Mesothelial cell of epicardium (in vitro differentiated cells): ENCODE data around the gene INTS7. TPM values are rescaled to one million over a fixed set of nuclear protein-coding genes. Genes with fewer than 3 reads are reported as not detected.
"Not testable (repeated sequence)": the region's sequence is repeated elsewhere in the genome, so short reads cannot be mapped to it uniquely, and the experiment has no call there.

Source experiments
- DNase-seq, 2 experiments: peaks; one replicate each; pipeline ENCODE4 v3.0.0; 2021; ENCODE audit warnings: low spot score in 2 of 2; ENCODE audit not compliant: unreplicated experiment in 2 of 2
- H3K27ac Mint-ChIP-seq: 2 replicates; pipeline ENCODE4 v1.8.0; 2021; ENCODE audit warnings: mixed read lengths
- H3K27me3 Mint-ChIP-seq: 2 replicates; pipeline ENCODE4 v1.8.0; 2021; ENCODE audit warnings: low read depth, mixed read lengths
- H3K36me3 Mint-ChIP-seq: 2 replicates; pipeline ENCODE4 v1.8.0; 2021; ENCODE audit warnings: mixed read lengths
- H3K4me1 Mint-ChIP-seq: 2 replicates; pipeline ENCODE4 v1.8.0; 2021; ENCODE audit warnings: mixed read lengths
- H3K4me3 Mint-ChIP-seq: 2 replicates; pipeline ENCODE4 v1.8.0; 2021; ENCODE audit warnings: mild to moderate bottlenecking, moderate library complexity, mixed read lengths
- H3K9me3 Mint-ChIP-seq: 2 replicates; pipeline ENCODE4 v1.8.0; 2021; ENCODE audit warnings: mixed read lengths
- CTCF ChIP-seq: fragments of 200-600 bp; sonication (generic); IDR thresholded peaks from one replicate; pipeline ENCODE4 v1.5.0; 2021; ENCODE audit warnings: antibody characterized with exemption; ENCODE audit not compliant: unreplicated experiment
- total RNA-seq: library from RNA; stranded (reverse); gene quantifications from 3 replicates; pipeline ENCODE4 v1.2.1, GENCODE V29; 2021

Gene INTS7
- total RNA-seq, 1 donor from 2014 or later = 16.5 TPM

DNA sequence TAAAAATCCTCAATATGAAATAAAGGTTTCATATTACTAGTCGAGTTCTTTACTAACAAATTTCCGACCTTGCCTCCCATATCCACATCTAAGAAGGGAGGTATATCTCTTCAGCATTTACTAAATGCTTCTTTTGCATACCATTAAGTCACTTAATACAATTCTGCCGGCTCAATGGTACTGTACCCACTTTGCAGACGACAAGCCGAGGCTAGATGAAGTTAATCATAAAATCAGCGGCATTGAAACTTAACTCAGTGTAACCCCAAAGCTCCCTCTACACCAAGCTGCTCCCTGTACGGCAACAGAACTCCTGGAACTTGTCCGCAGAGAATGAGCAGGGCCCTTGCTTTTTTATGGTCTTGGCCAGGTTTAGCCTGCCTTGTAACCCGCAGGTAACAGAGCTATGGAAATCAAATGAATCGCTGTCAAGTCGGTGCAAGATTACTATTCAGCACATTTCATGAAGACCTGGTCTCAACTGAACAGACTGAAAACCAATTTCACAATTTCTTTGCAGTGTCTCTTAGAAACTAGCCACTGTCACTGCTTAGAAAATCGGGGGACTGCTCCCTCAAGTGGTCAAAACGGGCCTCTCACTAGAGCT lies 738 bp downstream of the INTS7 start:
- Mint-ChIP-seq H3K4me1 (peaks cover 44% of the 10 kb centered on the region), H3K27me3 (no peaks in the 10 kb centered on the region), H3K27ac (peak overlapping the region; percentile 99), H3K4me3 (peak overlapping the region; percentile 99), H3K36me3 (peaks cover 5% of the 10 kb centered on the region), H3K9me3 (no peaks in the 10 kb centered on the region)
- no peak for TF ChIP-seq CTCF
- DNase-seq = no peak

DNA sequence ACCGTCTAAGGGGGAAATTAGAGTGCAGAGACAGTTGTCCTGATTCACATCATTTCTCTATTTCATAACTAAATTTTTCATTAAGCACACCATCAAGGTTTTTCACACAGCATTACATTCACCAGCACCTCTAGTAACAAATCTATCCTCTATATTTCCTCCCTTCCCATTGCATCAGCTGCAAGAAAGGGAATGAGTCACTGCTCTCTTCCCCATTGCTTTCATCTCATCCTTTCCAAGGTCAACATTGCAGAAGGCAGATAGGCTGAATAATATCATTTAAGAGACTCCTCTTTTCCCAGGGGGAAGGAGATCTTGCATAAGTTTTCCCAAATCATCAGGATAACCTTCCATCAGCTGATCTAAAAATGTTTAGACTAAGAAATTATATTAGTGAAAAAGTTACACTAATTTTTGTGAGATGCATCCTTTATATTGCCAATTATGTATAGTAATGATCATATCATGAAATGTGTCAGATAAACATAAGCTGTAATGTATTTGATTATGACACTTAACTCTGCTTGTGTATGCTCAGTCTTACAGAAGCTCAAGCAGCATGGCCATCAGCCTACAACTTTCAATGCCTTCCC lies 4.3 kb downstream of the INTS7 start:
- H3K36me3 Mint-ChIP-seq = peaks cover 5% of the 10 kb centered on the region
- H3K4me3 Mint-ChIP-seq = no peak overlapping the region
- TF ChIP-seq CTCF = no peak
- no peaks in the 10 kb centered on the region for H3K27me3 Mint-ChIP-seq
- peaks cover 25% of the 10 kb centered on the region for H3K4me1 Mint-ChIP-seq
- H3K9me3 Mint-ChIP-seq = no peaks in the 10 kb centered on the region
- H3K27ac Mint-ChIP-seq = no peak overlapping the region
- no peak for DNase-seq

- H3K4me3 Mint-ChIP-seq, H3K27me3 Mint-ChIP-seq, H3K27ac Mint-ChIP-seq, DNase-seq: not testable (repeated sequence)
- H3K36me3 Mint-ChIP-seq = peaks cover 16% of the 10 kb centered on the region
- H3K4me1 Mint-ChIP-seq = peaks cover 11% of the 10 kb centered on the region
- H3K9me3 Mint-ChIP-seq = peaks cover 19% of the 10 kb centered on the region
These were observed 7.6 kb downstream of the INTS7 start for GRCh38 chr1:212027727-212028126.

DNA sequence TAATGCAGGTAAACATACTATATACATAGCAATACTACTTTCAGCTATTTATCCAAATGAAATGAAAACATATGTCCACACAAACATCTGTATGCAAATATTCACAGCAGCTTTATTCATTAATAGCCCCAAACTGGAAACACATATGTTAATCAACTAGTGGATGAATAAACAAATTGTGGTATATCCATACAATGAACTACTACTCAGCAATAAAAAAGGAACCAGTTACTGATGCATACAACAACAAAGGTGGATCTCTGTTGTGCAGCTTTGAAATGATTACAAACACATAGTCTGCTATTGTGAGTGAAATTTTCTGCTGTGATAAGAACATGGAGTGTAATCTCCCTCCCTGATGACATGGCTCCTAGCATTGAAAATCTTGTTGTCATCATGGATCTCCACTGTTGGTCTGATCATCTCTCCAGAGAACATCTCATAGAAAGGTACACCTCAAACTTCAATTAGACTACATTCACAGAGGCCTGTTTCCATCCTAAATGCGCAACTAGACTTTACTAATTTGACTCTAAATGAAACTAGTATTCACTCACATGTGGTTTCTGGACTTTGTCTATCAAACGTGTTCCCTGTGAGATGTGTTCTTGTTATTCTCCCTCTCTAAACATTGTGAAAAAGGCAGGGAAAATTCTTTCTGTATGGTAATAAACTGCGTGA lies 10.7 kb downstream of the INTS7 start:
- Mint-ChIP-seq H3K27me3 (no peaks in the 10 kb centered on the region), H3K4me1 (peaks cover 2% of the 10 kb centered on the region), H3K9me3 (peaks cover 19% of the 10 kb centered on the region), H3K36me3 (peaks cover 15% of the 10 kb centered on the region), H3K4me3 (no peak overlapping the region), H3K27ac (no peak overlapping the region)
- DNase-seq = no peak
- no peak for TF ChIP-seq CTCF

DNA sequence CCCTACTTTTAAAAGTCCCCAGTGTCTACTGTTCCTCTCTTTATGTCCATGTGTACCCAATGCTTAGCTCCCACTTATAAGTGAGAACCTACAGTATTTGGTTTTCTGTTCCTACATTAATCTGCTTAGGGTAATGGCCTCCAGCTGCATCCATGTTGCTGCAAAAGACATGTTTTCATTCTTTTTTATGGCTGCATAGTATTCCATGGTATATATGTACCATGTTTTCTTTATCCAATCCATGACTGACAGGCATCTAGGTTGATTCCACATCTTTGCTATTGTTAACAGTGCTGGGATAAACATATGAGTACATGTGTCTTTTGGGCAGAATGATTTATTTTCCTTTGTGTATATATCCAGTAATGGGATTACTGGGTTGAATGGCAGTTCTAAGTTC lies 12.4 kb downstream of the INTS7 start:
- H3K36me3 Mint-ChIP-seq = peaks cover 17% of the 10 kb centered on the region
- not testable (repeated sequence) for DNase-seq, H3K27ac Mint-ChIP-seq

DNA sequence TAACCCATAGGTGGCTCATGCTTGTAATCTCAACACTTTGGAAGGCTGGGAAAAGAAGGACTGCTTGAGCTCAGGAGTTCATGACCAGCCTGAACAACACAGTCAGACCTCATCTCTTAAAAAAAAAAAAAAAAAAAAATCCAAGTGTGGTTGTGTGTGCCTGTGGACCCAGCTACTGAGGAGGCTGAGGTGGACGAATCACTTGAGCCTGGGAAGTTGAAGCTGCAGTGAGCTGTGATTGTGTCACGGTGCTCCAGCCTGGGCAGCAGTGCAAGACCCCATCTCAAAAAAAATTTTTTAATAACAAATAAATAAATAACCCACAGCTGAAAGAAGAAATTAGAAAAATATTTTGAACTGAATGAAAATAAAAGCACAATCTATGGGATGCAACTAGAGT lies 13.8 kb downstream of the INTS7 start:
- no peak for TF ChIP-seq CTCF
- Mint-ChIP-seq H3K27me3 (no peaks in the 10 kb centered on the region), H3K27ac (no peak overlapping the region), H3K36me3 (peaks cover 20% of the 10 kb centered on the region), H3K4me3 (no peak overlapping the region), H3K9me3 (peaks cover 19% of the 10 kb centered on the region), H3K4me1 (no peaks in the 10 kb centered on the region)
- DNase-seq = no peak

More for the DNA sequence above, 12.4 kb downstream of the INTS7 start:
- not testable (repeated sequence) for H3K4me1 Mint-ChIP-seq, H3K4me3 Mint-ChIP-seq, H3K27me3 Mint-ChIP-seq
- peaks cover 19% of the 10 kb centered on the region for H3K9me3 Mint-ChIP-seq
